KMS-11 (cell line): Measurements from ENCODE around the gene FAM25G.
"Not testable (repeated sequence)": the region's sequence is repeated elsewhere in the genome, so short reads cannot be mapped to it uniquely, and the experiment has no call there.

ENCODE experiments used
- H2AFZ ChIP-seq: fragments of 200-600 bp; sonication (generic); 2 replicates; pipeline ENCODE4 v1.6.1; 2016; ENCODE audit warnings: antibody characterized with exemption, mixed run types, low read depth
- H3K27ac ChIP-seq: fragments of 200-600 bp; sonication (generic); 2 replicates; pipeline ENCODE4 v1.6.1; 2016; ENCODE audit warnings: mild to moderate bottlenecking, mixed run types
- H3K27me3 ChIP-seq: fragments of 200-600 bp; sonication (generic); 2 replicates; pipeline ENCODE4 v1.6.1; 2017; ENCODE audit warnings: mild to moderate bottlenecking, low read depth, mixed run types, moderate library complexity; ENCODE audit not compliant: insufficient read depth
- H3K36me3 ChIP-seq: fragments of 200-600 bp; sonication (generic); 2 replicates; pipeline ENCODE4 v1.6.1; 2017; ENCODE audit warnings: mild to moderate bottlenecking, mixed run types; ENCODE audit not compliant: insufficient read depth
- H3K4me1 ChIP-seq: fragments of 200-600 bp; sonication (generic); 2 replicates; pipeline ENCODE4 v1.6.1; 2016; ENCODE audit warnings: mild to moderate bottlenecking, low read depth, mixed run types; ENCODE audit not compliant: poor library complexity, severe bottlenecking
- H3K4me2 ChIP-seq: fragments of 200-600 bp; sonication (generic); 2 replicates; pipeline ENCODE4 v1.7.0; 2016; ENCODE audit warnings: mild to moderate bottlenecking, mixed run types
- H3K4me3 ChIP-seq: fragments of 200-600 bp; sonication (generic); IDR thresholded peaks from 2 replicates; pipeline ENCODE4 v1.6.1; 2017; ENCODE audit warnings: low read depth, low read length, mixed read lengths; ENCODE audit not compliant: insufficient read depth
- H3K79me2 ChIP-seq: fragments of 200-600 bp; sonication (generic); 2 replicates; pipeline ENCODE4 v1.6.1; 2016; ENCODE audit warnings: low read depth, mixed run types; ENCODE audit not compliant: insufficient read depth
- H3K9ac ChIP-seq: fragments of 200-600 bp; sonication (generic); 2 replicates; pipeline ENCODE4 v1.6.1; 2016; ENCODE audit warnings: mild to moderate bottlenecking, mixed run types
- H4K20me1 ChIP-seq: fragments of 200-600 bp; sonication (generic); 2 replicates; pipeline ENCODE4 v1.6.1; 2016; ENCODE audit warnings: mild to moderate bottlenecking, mixed run types; ENCODE audit not compliant: insufficient read depth
- TF ChIP-seq, protein P1 (sequence below): fragments of 200-600 bp; sonication (generic); conservative IDR thresholded peaks from 2 replicates; pipeline ENCODE4 v1.6.1; 2017; ENCODE audit warnings: low read depth, mild to moderate bottlenecking, antibody characterized with exemption, low read length, moderate library complexity, mixed read lengths

The FAM25G gene

DNA sequence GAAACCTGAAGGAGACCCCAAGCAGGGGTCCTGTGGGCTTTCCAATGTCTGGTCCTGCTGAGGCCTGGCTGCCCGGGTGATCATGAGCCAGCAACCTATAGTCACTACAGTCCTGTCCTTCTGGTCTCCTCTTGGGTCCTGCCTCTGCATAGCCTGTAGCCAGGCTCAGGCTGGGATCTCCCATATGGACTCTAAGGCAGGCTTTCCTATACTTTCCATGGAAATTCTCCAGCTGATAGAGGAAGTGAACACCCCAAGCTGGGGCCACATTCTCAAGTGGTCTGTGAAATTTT is 34.0 kb downstream of the FAM25G start:
- Histone ChIP-seq H3K9ac (no peak overlapping the region), H3K4me3 (no peak overlapping the region), H3K27me3 (no peaks in the 10 kb centered on the region), H4K20me1 (no peaks in the 10 kb centered on the region), H2AFZ (no peak overlapping the region), H3K79me2 (no peaks in the 10 kb centered on the region), H3K27ac (no peak overlapping the region), H3K4me1 (no peaks in the 10 kb centered on the region), H3K4me2 (no peak overlapping the region), H3K36me3 (no peaks in the 10 kb centered on the region)
- TF ChIP-seq, protein P1, sequence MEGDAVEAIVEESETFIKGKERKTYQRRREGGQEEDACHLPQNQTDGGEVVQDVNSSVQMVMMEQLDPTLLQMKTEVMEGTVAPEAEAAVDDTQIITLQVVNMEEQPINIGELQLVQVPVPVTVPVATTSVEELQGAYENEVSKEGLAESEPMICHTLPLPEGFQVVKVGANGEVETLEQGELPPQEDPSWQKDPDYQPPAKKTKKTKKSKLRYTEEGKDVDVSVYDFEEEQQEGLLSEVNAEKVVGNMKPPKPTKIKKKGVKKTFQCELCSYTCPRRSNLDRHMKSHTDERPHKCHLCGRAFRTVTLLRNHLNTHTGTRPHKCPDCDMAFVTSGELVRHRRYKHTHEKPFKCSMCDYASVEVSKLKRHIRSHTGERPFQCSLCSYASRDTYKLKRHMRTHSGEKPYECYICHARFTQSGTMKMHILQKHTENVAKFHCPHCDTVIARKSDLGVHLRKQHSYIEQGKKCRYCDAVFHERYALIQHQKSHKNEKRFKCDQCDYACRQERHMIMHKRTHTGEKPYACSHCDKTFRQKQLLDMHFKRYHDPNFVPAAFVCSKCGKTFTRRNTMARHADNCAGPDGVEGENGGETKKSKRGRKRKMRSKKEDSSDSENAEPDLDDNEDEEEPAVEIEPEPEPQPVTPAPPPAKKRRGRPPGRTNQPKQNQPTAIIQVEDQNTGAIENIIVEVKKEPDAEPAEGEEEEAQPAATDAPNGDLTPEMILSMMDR = no peak

- H3K9ac ChIP-seq = no peak overlapping the region
- H3K4me1 ChIP-seq = no peaks in the 10 kb centered on the region
- no peak overlapping the region for H3K4me2 ChIP-seq
- H3K4me3 ChIP-seq = no peak overlapping the region
- no peaks in the 10 kb centered on the region for H3K27me3 ChIP-seq
- no peaks in the 10 kb centered on the region for H3K79me2 ChIP-seq
- H4K20me1 ChIP-seq = no peaks in the 10 kb centered on the region
- H3K27ac ChIP-seq = no peak overlapping the region
- TF ChIP-seq, protein P1 = no peak
- no peaks in the 10 kb centered on the region for H3K36me3 ChIP-seq
- H2AFZ ChIP-seq = no peak overlapping the region
Observed at GRCh38 chr10:47456794-47457527, 34.5 kb downstream of the FAM25G start.

GRCh38 chr10:47456079-47456785 is 35.3 kb downstream of the FAM25G start:
- no peak overlapping the region for H3K27ac ChIP-seq
- TF ChIP-seq, protein P1 = no peak
- no peaks in the 10 kb centered on the region for H3K27me3 ChIP-seq
- no peaks in the 10 kb centered on the region for H3K79me2 ChIP-seq
- H3K4me3 ChIP-seq = no peak overlapping the region
- no peaks in the 10 kb centered on the region for H3K36me3 ChIP-seq
- no peak overlapping the region for H3K9ac ChIP-seq
- H3K4me2 ChIP-seq = no peak overlapping the region
- H4K20me1 ChIP-seq = no peaks in the 10 kb centered on the region
- H2AFZ ChIP-seq = no peak overlapping the region
- H3K4me1 ChIP-seq = no peaks in the 10 kb centered on the region

DNA sequence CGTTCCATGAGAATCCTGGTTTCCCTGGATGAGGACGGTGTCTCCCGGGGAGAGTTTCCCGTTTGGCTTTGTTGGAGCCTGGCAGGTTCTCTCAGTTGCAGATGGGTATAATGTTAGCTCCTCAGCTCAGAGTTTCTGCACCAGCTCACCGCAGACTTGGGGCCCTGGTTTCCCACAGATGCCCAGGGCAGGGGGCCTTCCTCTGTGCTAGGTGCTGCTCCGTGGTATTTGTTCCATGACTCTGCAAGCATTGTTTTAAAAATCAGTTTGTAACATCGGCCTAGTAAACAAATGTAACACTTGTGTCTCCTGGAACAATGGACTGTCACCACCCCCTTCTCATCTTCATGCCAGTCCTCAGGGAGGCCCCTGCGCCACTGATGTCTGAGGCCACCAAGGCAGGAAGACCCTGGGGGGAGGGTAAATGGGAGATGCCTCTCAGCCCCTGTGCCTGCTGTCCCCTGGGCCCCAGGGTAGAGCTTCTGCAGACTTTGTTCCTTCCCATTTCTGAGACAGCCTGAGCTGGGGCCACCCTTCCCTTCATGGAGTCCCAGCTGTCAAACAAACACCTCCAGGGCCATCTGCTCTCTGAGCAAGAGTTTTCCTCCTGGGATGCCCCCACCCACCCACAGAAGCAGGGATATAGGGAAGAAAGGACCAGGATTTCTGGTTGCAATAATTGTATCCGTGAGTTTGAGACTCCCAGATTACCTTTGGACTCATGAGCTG is 36.0 kb downstream of the FAM25G start:
- H2AFZ ChIP-seq, H3K4me2 ChIP-seq, H3K36me3 ChIP-seq, H4K20me1 ChIP-seq, H3K4me1 ChIP-seq, H3K79me2 ChIP-seq, H3K4me3 ChIP-seq, H3K9ac ChIP-seq, H3K27ac ChIP-seq, H3K27me3 ChIP-seq: not testable (repeated sequence)

DNA sequence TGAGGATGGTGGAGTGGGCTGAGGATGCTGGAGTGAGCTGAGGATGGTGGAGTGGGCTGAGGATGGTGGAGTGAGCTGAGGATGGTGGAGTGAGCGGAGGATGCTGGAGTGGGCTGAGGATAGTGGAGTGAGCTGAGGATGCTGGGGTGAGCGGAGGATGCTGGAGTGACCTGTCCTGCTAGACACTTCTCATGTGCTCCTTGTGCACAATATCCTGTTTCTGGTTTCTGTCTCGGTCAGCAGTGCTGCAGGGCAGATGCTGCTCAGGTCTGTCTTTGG is 36.8 kb downstream of the FAM25G start:
- Histone ChIP-seq H3K4me3 (no peak overlapping the region), H3K27ac (no peak overlapping the region), H4K20me1 (no peaks in the 10 kb centered on the region), H3K36me3 (no peaks in the 10 kb centered on the region), H3K27me3 (no peaks in the 10 kb centered on the region), H3K4me2 (no peak overlapping the region), H3K4me1 (no peaks in the 10 kb centered on the region), H2AFZ (no peak overlapping the region), H3K79me2 (no peaks in the 10 kb centered on the region), H3K9ac (no peak overlapping the region)
- TF ChIP-seq, protein P1 = no peak
